ENCODE data around the gene TFDP1.

The TFDP1 gene

DNA sequence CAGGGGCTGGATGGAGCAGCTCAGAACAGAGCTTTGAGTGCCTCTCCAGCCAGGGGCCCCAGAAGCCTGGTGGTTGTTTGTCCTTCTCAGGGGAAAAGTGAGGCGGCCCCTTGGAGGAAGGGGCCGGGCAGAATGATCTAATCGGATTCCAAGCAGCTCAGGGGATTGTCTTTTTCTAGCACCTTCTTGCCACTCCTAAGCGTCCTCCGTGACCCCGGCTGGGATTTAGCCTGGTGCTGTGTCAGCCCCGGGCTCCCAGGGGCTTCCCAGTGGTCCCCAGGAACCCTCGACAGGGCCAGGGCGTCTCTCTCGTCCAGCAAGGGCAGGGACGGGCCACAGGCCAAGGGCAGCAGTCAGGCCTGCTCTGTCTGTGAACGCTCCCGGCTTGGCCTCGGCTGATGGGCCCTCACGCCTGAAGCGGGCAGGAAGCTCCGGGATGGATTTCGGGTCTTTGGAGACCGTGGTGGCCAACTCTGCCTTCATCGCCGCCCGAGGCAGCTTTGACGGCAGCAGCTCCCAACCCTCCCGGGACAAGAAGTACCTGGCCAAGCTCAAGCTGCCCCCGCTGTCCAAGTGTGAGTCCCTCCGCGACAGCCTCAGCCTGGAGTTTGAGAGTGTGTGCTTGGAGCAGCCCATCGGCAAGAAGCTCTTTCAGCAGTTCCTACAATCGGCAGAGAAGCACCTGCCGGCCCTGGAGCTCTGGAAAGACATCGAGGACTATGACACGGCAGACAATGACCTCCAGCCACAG is 82.6 kb downstream of the TFDP1 start, which contains the start of gene GRK1:
Gene GRK1 (plus strand): TSS at position 269 of the 751 bp plus-strand sequence. CDS start 168 bp downstream, at position 437.
- no peak within 1 kb of the TSS for H3K4me3 ChIP-seq (ENCODE audit: low read depth, low read length)
- DNase-seq (ENCODE audit: low read depth), result no peak
- TF ChIP-seq, protein P1, sequence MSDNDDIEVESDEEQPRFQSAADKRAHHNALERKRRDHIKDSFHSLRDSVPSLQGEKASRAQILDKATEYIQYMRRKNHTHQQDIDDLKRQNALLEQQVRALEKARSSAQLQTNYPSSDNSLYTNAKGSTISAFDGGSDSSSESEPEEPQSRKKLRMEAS (IDR thresholded peaks at IDR 0.05; ENCODE audit: low read depth, low read length), result no peak
- TF ChIP-seq, protein P2, sequence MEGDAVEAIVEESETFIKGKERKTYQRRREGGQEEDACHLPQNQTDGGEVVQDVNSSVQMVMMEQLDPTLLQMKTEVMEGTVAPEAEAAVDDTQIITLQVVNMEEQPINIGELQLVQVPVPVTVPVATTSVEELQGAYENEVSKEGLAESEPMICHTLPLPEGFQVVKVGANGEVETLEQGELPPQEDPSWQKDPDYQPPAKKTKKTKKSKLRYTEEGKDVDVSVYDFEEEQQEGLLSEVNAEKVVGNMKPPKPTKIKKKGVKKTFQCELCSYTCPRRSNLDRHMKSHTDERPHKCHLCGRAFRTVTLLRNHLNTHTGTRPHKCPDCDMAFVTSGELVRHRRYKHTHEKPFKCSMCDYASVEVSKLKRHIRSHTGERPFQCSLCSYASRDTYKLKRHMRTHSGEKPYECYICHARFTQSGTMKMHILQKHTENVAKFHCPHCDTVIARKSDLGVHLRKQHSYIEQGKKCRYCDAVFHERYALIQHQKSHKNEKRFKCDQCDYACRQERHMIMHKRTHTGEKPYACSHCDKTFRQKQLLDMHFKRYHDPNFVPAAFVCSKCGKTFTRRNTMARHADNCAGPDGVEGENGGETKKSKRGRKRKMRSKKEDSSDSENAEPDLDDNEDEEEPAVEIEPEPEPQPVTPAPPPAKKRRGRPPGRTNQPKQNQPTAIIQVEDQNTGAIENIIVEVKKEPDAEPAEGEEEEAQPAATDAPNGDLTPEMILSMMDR (IDR thresholded peaks at IDR 0.05; ENCODE audit: low read depth, low read length), result no peak
- TF ChIP-seq POLR2A (IDR thresholded peaks at IDR 0.05; ENCODE audit: extremely low read depth, insufficient read length) (no peak), MYC (IDR thresholded peaks at IDR 0.05; ENCODE audit: low read depth, low read length) (no peak)

DNA sequence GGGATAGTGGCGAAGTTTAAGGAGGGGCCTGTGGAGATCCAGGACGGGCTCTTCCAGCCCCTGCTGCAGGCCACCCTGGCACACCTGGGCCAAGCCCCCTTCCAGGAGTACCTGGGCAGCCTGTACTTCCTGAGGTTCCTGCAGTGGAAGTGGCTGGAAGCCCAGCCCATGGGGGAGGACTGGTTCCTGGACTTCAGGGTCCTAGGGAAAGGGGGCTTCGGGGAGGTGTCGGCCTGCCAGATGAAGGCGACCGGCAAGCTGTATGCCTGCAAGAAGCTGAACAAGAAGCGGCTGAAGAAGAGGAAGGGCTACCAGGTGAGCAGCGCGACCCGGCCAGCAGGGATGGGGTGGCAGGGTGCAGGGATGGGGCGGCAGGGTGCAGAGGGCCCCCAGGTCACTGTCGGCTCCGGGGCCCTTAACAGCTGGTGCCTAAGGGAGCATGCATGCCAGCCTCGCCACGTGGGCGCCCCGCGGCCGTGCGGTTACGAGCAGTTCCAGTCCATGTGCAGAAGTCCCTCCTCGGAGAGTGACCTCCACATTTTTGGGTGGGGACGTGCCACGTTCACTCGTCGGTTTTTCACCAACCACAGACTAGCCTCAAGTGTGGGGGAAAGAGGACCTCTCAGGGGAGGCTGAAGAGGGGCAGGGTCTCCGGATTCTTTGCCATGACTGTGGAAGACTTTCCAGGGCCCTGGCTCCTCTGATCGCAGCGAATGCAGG is 83.4 kb downstream of the TFDP1 start:
- TF ChIP-seq, protein P1 (IDR thresholded peaks at IDR 0.05; ENCODE audit: low read depth, low read length), result no peak
- TF ChIP-seq POLR2A (IDR thresholded peaks at IDR 0.05; ENCODE audit: extremely low read depth, insufficient read length) (no peak), MYC (IDR thresholded peaks at IDR 0.05; ENCODE audit: low read depth, low read length) (no peak)
- TF ChIP-seq, protein P2 (IDR thresholded peaks at IDR 0.05; ENCODE audit: low read depth, low read length), result no peak
- no peak overlapping the region for H3K4me3 ChIP-seq (ENCODE audit: low read depth, low read length)

DNA sequence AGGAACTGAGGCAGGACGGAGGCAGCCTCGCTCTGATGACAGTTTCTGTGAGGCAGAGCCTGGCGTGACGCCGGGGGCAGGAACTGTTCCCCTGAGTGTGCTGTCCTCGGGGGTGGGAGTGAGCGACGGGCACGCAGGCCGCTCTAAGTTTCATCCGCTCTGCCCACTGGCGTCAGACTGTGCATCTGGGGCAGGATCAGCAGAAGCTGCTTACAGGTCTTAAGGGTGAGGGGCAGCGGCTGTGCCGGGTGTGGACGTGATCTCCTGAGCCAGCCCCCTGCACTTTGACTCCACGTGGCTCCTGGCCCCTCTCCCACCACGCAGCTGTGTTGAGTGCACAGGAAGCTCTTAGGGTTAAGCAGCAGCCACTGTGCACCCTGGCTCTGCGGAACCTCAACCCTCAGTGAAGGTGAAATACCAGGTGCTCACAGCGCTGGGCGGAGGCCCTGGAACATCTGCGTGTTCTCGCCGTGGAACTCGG is 84.0 kb downstream of the TFDP1 start:
- no peak for TF ChIP-seq POLR2A (IDR thresholded peaks at IDR 0.05; ENCODE audit: extremely low read depth, insufficient read length)
- TF ChIP-seq, protein P2 (IDR thresholded peaks at IDR 0.05; ENCODE audit: low read depth, low read length), result no peak
- no peak for TF ChIP-seq MYC (IDR thresholded peaks at IDR 0.05; ENCODE audit: low read depth, low read length)
- TF ChIP-seq, protein P1 (IDR thresholded peaks at IDR 0.05; ENCODE audit: low read depth, low read length), result no peak
- no peak for DNase-seq (ENCODE audit: low read depth)
- no peak overlapping the region for H3K4me3 ChIP-seq (ENCODE audit: low read depth, low read length)

More for the DNA sequence above, 83.4 kb downstream of the TFDP1 start:
- no peak for DNase-seq (ENCODE audit: low read depth)

DNA sequence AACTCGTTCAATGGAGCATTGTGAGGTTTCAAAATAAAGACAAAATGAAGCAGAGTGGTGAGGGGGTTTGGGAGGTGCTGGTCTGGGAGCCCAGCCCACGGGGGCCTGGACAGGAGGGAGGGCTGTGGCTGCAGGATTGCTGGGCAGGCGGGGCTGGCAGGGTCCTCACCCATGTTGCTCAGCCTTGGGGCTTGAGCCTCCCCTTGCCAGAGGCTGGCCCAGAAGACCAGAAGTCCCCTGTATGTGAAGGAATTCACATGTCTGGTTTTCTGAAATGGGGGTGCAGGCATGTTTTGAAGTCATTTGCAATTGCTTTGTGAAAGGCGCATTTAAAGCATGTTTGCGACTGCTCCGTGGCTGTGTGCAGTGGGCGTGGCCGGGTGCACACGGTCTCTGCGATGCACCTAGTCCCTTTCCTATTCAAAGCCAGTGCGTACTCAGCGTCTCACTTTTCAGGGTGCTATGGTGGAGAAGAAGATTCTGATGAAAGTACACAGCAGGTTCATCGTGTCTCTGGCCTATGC is 84.7 kb downstream of the TFDP1 start:
- no peak overlapping the region for H3K4me3 ChIP-seq (ENCODE audit: low read depth, low read length)
- DNase-seq (ENCODE audit: low read depth), result no peak
- no peak for TF ChIP-seq POLR2A (IDR thresholded peaks at IDR 0.05; ENCODE audit: extremely low read depth, insufficient read length)

DNA sequence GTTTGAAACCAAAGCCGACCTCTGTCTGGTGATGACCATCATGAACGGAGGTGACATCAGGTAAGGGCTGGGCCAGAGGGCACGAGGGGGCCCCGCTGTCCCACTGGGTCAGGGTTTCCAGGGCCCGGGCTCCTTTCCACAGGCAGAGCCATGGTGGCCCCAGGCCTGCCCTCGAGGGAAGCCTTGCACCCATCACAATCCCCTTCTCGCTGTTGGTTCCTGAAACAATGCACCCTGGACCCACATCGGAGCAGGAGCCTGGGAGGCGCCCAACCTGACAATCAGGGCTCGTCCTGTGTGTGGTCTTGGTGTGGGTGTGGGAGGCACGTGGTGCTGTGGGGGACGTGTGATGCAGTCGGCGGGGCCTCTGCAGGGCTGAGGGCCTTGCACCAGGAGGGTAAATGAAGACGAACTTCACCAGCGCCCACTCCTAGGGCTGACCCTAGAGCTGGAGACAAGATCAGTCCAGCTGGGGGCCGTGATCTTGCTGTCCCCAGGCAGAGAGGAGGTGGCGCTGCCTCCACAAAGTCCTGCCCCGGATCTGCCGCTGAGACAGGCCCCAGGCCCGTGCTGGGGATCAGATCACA is 85.3 kb downstream of the TFDP1 start:
- H3K4me3 ChIP-seq (ENCODE audit: low read depth, low read length), result no peak overlapping the region
- DNase-seq (ENCODE audit: low read depth), result no peak
- TF ChIP-seq POLR2A (IDR thresholded peaks at IDR 0.05; ENCODE audit: extremely low read depth, insufficient read length) (no peak), MYC (IDR thresholded peaks at IDR 0.05; ENCODE audit: low read depth, low read length) (no peak)
- TF ChIP-seq, protein P2 (IDR thresholded peaks at IDR 0.05; ENCODE audit: low read depth, low read length), result no peak
- TF ChIP-seq, protein P1 (IDR thresholded peaks at IDR 0.05; ENCODE audit: low read depth, low read length), result no peak

All from NB4 (cell line).